K562 (cell line): Measurements from ENCODE around the gene CHTF8. TPM values are rescaled to one million over a fixed set of nuclear protein-coding genes. Genes with fewer than 3 reads are reported as not detected.

Experiments
- ATAC-seq: fragments of 200-7000 bp; cut with Tn5 transposase; 3 replicates; pipeline ENCODE4 v1.9.1; 2020; ENCODE audit warnings: moderate library complexity
- BruUV-seq: library from RNA; stranded (reverse); fragments of 400-500 nt; replicated peaks from 2 replicates; lab custom pipeline; 2021; lab: Mats Ljungman, UMichigan
- CTCF ChIA-PET: fragments of 300-600 bp; formaldehyde crosslinking; extraction: SDS; loops from one replicate; lab custom pipeline; 2021; ENCODE audit warnings: low intra/inter-chr PET ratio; lab: Yijun Ruan, JAX
- POLR2A ChIA-PET: fragments of 300-600, 350-650 bp; sonication (Branson Sonifier 250); formaldehyde crosslinking; extraction: SDS; loops from one replicate; lab custom pipeline; 2021; ENCODE audit warnings: antibody characterized with exemption, inconsistent platforms; lab: Yijun Ruan, JAX
- DNase-seq, 4 experiments: peaks; one replicate each; pipeline versions ENCODE4 v3.0.0 to v3.0.0-alpha.2; 2011 to 2018; ENCODE audit warnings: low spot score in 3 of 4, mixed read lengths in 3 of 4; ENCODE audit errors: extremely low read depth in 1 of 4
- FAIRE-seq: peaks from 2 replicates; lab custom pipeline; 2011; peaks lifted over from hg19 to GRCh38; lab: Jason Lieb, UNC
- H2AFZ ChIP-seq: 2 replicates; pipeline ENCODE4 v1.6.0; 2011; ENCODE audit warnings: low read depth, low read length, control low read depth, inconsistent platforms
- H3K27ac ChIP-seq: fragments of 200-600 bp; 3 replicates; pipeline ENCODE4 v1.8.0; 2011; ENCODE audit warnings: low read depth, mild to moderate bottlenecking, control low read depth, inconsistent platforms, low read length, moderate library complexity, mixed read lengths; ENCODE audit errors: extremely low read depth
- H3K27me3 ChIP-seq, 2 experiments: fragments of 300-600 bp in 1 of 2; 2 replicates in 1 of 2; 3 replicates in 1 of 2; pipeline versions ENCODE4 v1.6.0 to v1.8.0; 2011; ENCODE audit warnings: inconsistent platforms in 2 of 2, low read length in 2 of 2, mild to moderate bottlenecking in 1 of 2, mixed read lengths in 1 of 2, moderate library complexity in 1 of 2; ENCODE audit not compliant: control insufficient read depth in 2 of 2, insufficient read depth in 2 of 2
- H3K36me3 ChIP-seq: fragments of 300-600 bp; 3 replicates; pipeline ENCODE4 v1.8.0; 2011; ENCODE audit warnings: mild to moderate bottlenecking, low read length, inconsistent platforms; ENCODE audit not compliant: control insufficient read depth, insufficient read depth
- H3K4me1 ChIP-seq, 2 experiments: fragments of 200-600 bp in 1 of 2; replicated peaks in 1 of 2; 2 replicates in 1 of 2; 3 replicates in 1 of 2; pipeline versions ENCODE4 v1.5.1 to v1.8.0; 2011; ENCODE audit warnings: inconsistent platforms in 2 of 2, low read length in 2 of 2, mild to moderate bottlenecking in 1 of 2, mixed read lengths in 1 of 2, moderate library complexity in 1 of 2; ENCODE audit not compliant: control insufficient read depth in 2 of 2, insufficient read depth in 2 of 2
- H3K4me2 ChIP-seq: 2 replicates; pipeline ENCODE4 v1.6.1; 2011; ENCODE audit warnings: low read length, control low read depth, inconsistent platforms, mixed read lengths; ENCODE audit not compliant: insufficient read depth
- H3K4me3 ChIP-seq: fragments of 200-600 bp; sonication (generic), shearing (Covaris generic); 2 replicates; pipeline ENCODE4 v1.5.1; 2016; ENCODE audit warnings: control low read depth, inconsistent platforms
- H3K79me2 ChIP-seq: fragments of 200-600 bp; 3 replicates; pipeline ENCODE4 v1.8.0; 2011; ENCODE audit warnings: low read length, inconsistent platforms; ENCODE audit not compliant: control insufficient read depth, insufficient read depth
- H3K9ac ChIP-seq, 2 experiments: 2 replicates each; pipeline versions ENCODE4 v1.6.0 to v1.6.1; 2011; ENCODE audit warnings: low read depth in 2 of 2, low read length in 2 of 2, control low read depth in 1 of 2, inconsistent platforms in 1 of 2, mild to moderate bottlenecking in 1 of 2, mixed read lengths in 1 of 2; ENCODE audit not compliant: insufficient read depth in 1 of 2
- H3K9me1 ChIP-seq: one replicate; pipeline ENCODE4 v1.6.0; 2011; ENCODE audit warnings: inconsistent platforms, mild to moderate bottlenecking, low read length, moderate library complexity; ENCODE audit not compliant: control insufficient read depth, insufficient read depth
- H3K9me3 ChIP-seq: replicated peaks from 2 replicates; pipeline ENCODE4 v1.5.1; 2011; ENCODE audit warnings: low read depth, low read length, inconsistent platforms; ENCODE audit not compliant: control insufficient read depth, insufficient read depth
- H4K20me1 ChIP-seq: replicated peaks from 2 replicates; pipeline ENCODE4 v1.6.1; 2011; ENCODE audit warnings: low read length, inconsistent platforms, mixed read lengths; ENCODE audit not compliant: control insufficient read depth, insufficient read depth
- LEF1 ChIP-seq: fragments of 450-650 bp; IDR thresholded peaks from 2 replicates; pipeline ENCODE4 v1.6.1; 2016; ENCODE audit warnings: mild to moderate bottlenecking
- SREBF2 ChIP-seq: sonication (generic); formaldehyde crosslinking; IDR thresholded peaks from 2 replicates; pipeline ENCODE4 v1.4.0; 2020; ENCODE audit warnings: mild to moderate bottlenecking, missing genetic modification reagents
- SRSF7 ChIP-seq: fragments of 200-400 bp; formaldehyde crosslinking; optimal IDR thresholded peaks from 2 replicates; pipeline ENCODE3; 2017; ENCODE audit warnings: mild to moderate bottlenecking, low read depth, low read length
- TCFL5 ChIP-seq: fragments of 250-450 bp; sonication (Bioruptor Pico); conservative IDR thresholded peaks from 2 replicates; pipeline ENCODE4 v1.6.1; 2021; ENCODE audit warnings: mild to moderate bottlenecking, moderate library complexity, matching md5 sums
- ZMIZ1 ChIP-seq, 2 experiments: fragments of 150-350 bp in 1 of 2; IDR thresholded peaks; 2 replicates each; pipeline ENCODE4 v1.6.1; 2012 to 2016; ENCODE audit warnings: low read depth in 2 of 2, low read length in 2 of 2, mild to moderate bottlenecking in 1 of 2, moderate library complexity in 1 of 2
- ZNF76 ChIP-seq: fragments of 250-450 bp; sonication (Bioruptor Pico); IDR thresholded peaks from 2 replicates; pipeline ENCODE4 v1.4.0; 2020; ENCODE audit warnings: mild to moderate bottlenecking, moderate library complexity, borderline replicate concordance
- ZNF780A ChIP-seq: fragments of 250-450 bp; sonication (Bioruptor Pico); IDR thresholded peaks from 2 replicates; pipeline ENCODE4 v1.5.0; 2021; ENCODE audit warnings: mild to moderate bottlenecking
- WGBS: fragments of 100-300 bp; shearing (Covaris generic); methylation state at CpG from one replicate; pipeline ENCODE4 v1.1.6; 2016; ENCODE audit warnings: low coverage, mixed read lengths; ENCODE audit not compliant: insufficient coverage; ENCODE audit errors: missing lambda C conversion rate; 5-methylcytosine and 5-hydroxymethylcytosine counted together
- in situ Hi-C: fragments of 300-500 bp; cut with MboI; formaldehyde crosslinking; loops from 4 replicates; pipeline ENCODE4 v1.15.0; 2018; ENCODE audit warnings: inconsistent platforms, mixed read lengths
- intact Hi-C: fragments of 100-400 bp; cut with micrococcal nuclease; formaldehyde crosslinking; loops from 2 replicates; pipeline ENCODE4 v1.14.2; 2022
- polyA plus RNA-seq, 8 experiments: library from polyadenylated mRNA; depleted of rRNA in 4 of 8; stranded (reverse) in 5 of 8; unstranded in 3 of 8; fragments of >200 nt; fragmentation: Nextera tagmentation in 2 of 8; fragmentation: Illumina TruSeq in 1 of 8; extraction: Ambion mirVana in 2 of 8; extraction: Trizol in 1 of 8; gene quantifications; 2 replicates each; pipeline versions ENCODE4 v1.2.1 to v1.2.3, GENCODE V29; 2011 to 2014; ENCODE audit warnings: inconsistent platforms in 1 of 8, missing spikeins in 1 of 8
- total RNA-seq, 7 experiments: library from RNA; depleted of rRNA in 6 of 7; stranded (reverse); fragments of >200 nt in 6 of 7; fragmentation: Illumina TruSeq in 2 of 7; extraction: Trizol in 2 of 7; gene quantifications; 2 replicates each; pipeline versions ENCODE4 v1.2.1 to v1.2.3, GENCODE V29; 2011 to 2021; ENCODE audit warnings: low replicate concordance in 1 of 7
- TF ChIP-seq, protein P1 (sequence below), 2 experiments: fragments of 450-650 bp in 1 of 2; sonication (generic) in 1 of 2; formaldehyde crosslinking in 1 of 2; IDR thresholded peaks; 2 replicates each; pipeline versions ENCODE4 v1.7.1 to v1.9.0; 2016 to 2022; ENCODE audit warnings: inconsistent platforms in 1 of 2, mild to moderate bottlenecking in 1 of 2, missing genetic modification reagents in 1 of 2
- TF ChIP-seq, protein P2 (sequence below): fragments of 250-450 bp; sonication (Bioruptor Pico); IDR thresholded peaks from 2 replicates; pipeline ENCODE4 v1.9.0; 2021; ENCODE audit warnings: mild to moderate bottlenecking

CHTF8 gene
- total and polyA plus RNA-seq, 9 of the 15 experiments (the other 6 are each of a cell fraction or from before 2014, with no cell fraction given): 20.2 to 199 (median 108) TPM

DNA sequence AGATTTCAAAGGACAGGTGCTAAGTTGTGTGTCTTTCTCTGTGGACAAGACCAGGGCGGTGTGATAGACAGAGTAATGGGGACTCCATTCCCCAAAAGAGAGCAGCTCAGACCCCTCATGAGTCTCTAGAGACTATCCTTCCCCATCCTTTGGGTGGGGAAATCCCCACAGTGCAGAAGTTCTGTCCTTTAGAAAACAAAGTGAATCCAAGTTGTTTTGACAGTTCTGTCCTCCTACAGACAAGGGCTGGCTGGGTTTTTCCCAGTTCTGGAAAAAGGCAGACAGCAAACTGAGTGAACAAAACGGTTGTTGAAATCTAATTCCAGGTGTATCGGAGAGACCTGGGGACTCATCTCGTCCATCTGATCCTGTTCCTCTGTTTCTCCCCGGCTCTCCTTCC lies 37.9 kb downstream of the CHTF8 start:
- DNase-seq (no peak), FAIRE-seq (peak; percentile 11), ATAC-seq (no peak)
- intact Hi-C loops (no loop called here), in situ Hi-C loops (no loop called here)
- H3K4me3 ChIP-seq: no peak overlapping the region
- H3K27ac ChIP-seq: no peak overlapping the region
- no peaks in the 10 kb centered on the region for H3K36me3 ChIP-seq
- no peak overlapping the region for H3K4me2 ChIP-seq
- H4K20me1 ChIP-seq: 0 out of 2 replicates have a peak, but pooled peaks cover 3% of the 10 kb centered on the region
- peaks cover 2 to 3% of the 10 kb centered on the region in 2 experiments for H3K4me1 ChIP-seq
- no peak overlapping the region for H2AFZ ChIP-seq
- no TSS peak for BruUV-seq
- no peak overlapping the region for H3K9ac ChIP-seq
- no peaks in the 10 kb centered on the region for H3K9me1 ChIP-seq
- H3K9me3 ChIP-seq: no peaks in the 10 kb centered on the region
- CTCF ChIA-PET: no interaction called here
- no peaks in the 10 kb centered on the region for H3K79me2 ChIP-seq
- 13% methylated on average over 5 of the region's 5 CpGs for WGBS
- peaks cover 24 to 45% of the 10 kb centered on the region in 2 experiments for H3K27me3 ChIP-seq
- POLR2A ChIA-PET: interaction anchor here (0.7 kb wide), 1 partner anchor 21 kb away, joined by 3 read pairs; no protein-coding TSS in a partner anchor
- TF ChIP-seq LEF1: no peak
- TF ChIP-seq, protein P1, sequence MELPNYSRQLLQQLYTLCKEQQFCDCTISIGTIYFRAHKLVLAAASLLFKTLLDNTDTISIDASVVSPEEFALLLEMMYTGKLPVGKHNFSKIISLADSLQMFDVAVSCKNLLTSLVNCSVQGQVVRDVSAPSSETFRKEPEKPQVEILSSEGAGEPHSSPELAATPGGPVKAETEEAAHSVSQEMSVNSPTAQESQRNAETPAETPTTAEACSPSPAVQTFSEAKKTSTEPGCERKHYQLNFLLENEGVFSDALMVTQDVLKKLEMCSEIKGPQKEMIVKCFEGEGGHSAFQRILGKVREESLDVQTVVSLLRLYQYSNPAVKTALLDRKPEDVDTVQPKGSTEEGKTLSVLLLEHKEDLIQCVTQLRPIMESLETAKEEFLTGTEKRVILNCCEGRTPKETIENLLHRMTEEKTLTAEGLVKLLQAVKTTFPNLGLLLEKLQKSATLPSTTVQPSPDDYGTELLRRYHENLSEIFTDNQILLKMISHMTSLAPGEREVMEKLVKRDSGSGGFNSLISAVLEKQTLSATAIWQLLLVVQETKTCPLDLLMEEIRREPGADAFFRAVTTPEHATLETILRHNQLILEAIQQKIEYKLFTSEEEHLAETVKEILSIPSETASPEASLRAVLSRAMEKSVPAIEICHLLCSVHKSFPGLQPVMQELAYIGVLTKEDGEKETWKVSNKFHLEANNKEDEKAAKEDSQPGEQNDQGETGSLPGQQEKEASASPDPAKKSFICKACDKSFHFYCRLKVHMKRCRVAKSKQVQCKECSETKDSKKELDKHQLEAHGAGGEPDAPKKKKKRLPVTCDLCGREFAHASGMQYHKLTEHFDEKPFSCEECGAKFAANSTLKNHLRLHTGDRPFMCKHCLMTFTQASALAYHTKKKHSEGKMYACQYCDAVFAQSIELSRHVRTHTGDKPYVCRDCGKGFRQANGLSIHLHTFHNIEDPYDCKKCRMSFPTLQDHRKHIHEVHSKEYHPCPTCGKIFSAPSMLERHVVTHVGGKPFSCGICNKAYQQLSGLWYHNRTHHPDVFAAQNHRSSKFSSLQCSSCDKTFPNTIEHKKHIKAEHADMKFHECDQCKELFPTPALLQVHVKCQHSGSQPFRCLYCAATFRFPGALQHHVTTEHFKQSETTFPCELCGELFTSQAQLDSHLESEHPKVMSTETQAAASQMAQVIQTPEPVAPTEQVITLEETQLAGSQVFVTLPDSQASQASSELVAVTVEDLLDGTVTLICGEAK (IDR thresholded peaks at IDR 0.05): no peak
- TF ChIP-seq, protein P1 (CRISPR knock-in tag; IDR thresholded peaks at IDR 0.05): no peak
- TF ChIP-seq ZMIZ1 (IDR thresholded peaks at IDR 0.05; ENCODE audit: low read depth in 2 of 2, low read length in 2 of 2): no peak
- TF ChIP-seq ZNF780A (CRISPR knock-in tag): no peak
- TF ChIP-seq SRSF7: no peak
- no peak for TF ChIP-seq SREBF2 (CRISPR knock-in tag)
- TF ChIP-seq TCFL5: no peak
- no peak for TF ChIP-seq ZNF76 (CRISPR knock-in tag)
- TF ChIP-seq, protein P2, sequence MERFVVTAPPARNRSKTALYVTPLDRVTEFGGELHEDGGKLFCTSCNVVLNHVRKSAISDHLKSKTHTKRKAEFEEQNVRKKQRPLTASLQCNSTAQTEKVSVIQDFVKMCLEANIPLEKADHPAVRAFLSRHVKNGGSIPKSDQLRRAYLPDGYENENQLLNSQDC (CRISPR knock-in tag): no peak
